HCT116 (cell line): ENCODE measurements around the gene CCDC117. TPM values are rescaled to one million over a fixed set of nuclear protein-coding genes. Genes with fewer than 3 reads are reported as not detected.

Source experiments
- ATAC-seq: fragments of 200-7000 bp; cut with Tn5 transposase; 2 replicates; pipeline ENCODE4 v1.9.1; 2020; ENCODE audit warnings: mild to moderate bottlenecking, moderate library complexity
- BruUV-seq: library from RNA; stranded (reverse); fragments of 400-500 nt; replicated peaks from 2 replicates; lab custom pipeline; 2021; lab: Mats Ljungman, UMichigan
- CTCF ChIA-PET: fragments of 300-600 bp; sonication (Branson Sonifier 250); formaldehyde crosslinking; loops from one replicate; lab custom pipeline; 2021; ENCODE audit warnings: antibody characterized with exemption; lab: Charles Lee
- POLR2A ChIA-PET: fragments of 300-600, 350-600 bp; sonication (Branson Sonifier 250); formaldehyde crosslinking; loops from one replicate; lab custom pipeline; 2021; ENCODE audit warnings: antibody characterized with exemption; lab: Charles Lee
- RAD21 ChIA-PET, 2 experiments: fragments of 300-600 bp; sonication (Branson Sonifier 250); formaldehyde crosslinking; loops; one replicate each; lab custom pipeline; 2023; ENCODE audit warnings: low total read pairs in 2 of 2; ENCODE audit not compliant: uncharacterized antibody in 2 of 2, unreplicated experiment in 2 of 2, low non-redundant PET in 1 of 2; lab: Charles Lee
- DNase-seq: peaks from one replicate; pipeline ENCODE4 v3.0.0-alpha.2; 2010; ENCODE audit warnings: low read depth, low spot score
- H2AFZ ChIP-seq: fragments of 200-600 bp; shearing (Covaris generic), sonication (generic); 2 replicates; pipeline ENCODE4 v1.6.1; 2017; ENCODE audit warnings: low read depth, mixed run types, mixed read lengths, antibody characterized with exemption, low read length; ENCODE audit not compliant: poor library complexity, severe bottlenecking
- H3K27ac ChIP-seq: 2 replicates; pipeline ENCODE4 v1.5.1; 2012; ENCODE audit warnings: low read depth, low read length
- H3K27me3 ChIP-seq: fragments of 200-600 bp; sonication (generic); 2 replicates; pipeline ENCODE4 v1.6.1; 2016; ENCODE audit warnings: mixed run types, low read length, mixed read lengths; ENCODE audit not compliant: insufficient read depth
- H3K36me3 ChIP-seq, 2 experiments: fragments of 200-500 bp in 1 of 2; fragments of 200-600 bp in 1 of 2; sonication (Bioruptor generic) in 1 of 2; sonication (generic) in 1 of 2; 2 replicates each; pipeline versions ENCODE4 v1.5.1 to v1.6.1; 2014 to 2016; ENCODE audit warnings: low read length in 2 of 2, inconsistent platforms in 1 of 2, mixed read lengths in 1 of 2, mixed run types in 1 of 2; ENCODE audit not compliant: insufficient read depth in 2 of 2, control insufficient read depth in 1 of 2
- H3K4me1 ChIP-seq, 2 experiments: fragments of 200-600 bp in 1 of 2; sonication (generic) in 1 of 2; 2 replicates each; pipeline versions ENCODE4 v1.5.1 to v1.6.1; 2012 to 2017; ENCODE audit warnings: low read length in 2 of 2, inconsistent platforms in 1 of 2, mild to moderate bottlenecking in 1 of 2, mixed read lengths in 1 of 2, mixed run types in 1 of 2, moderate library complexity in 1 of 2; ENCODE audit not compliant: insufficient read depth in 2 of 2, control insufficient read depth in 1 of 2
- H3K4me2 ChIP-seq: fragments of 200-600 bp; sonication (generic); 2 replicates; pipeline ENCODE4 v1.6.1; 2017; ENCODE audit warnings: mixed run types, low read length, mixed read lengths
- H3K4me3 ChIP-seq, 2 experiments: fragments of 200-600 bp in 1 of 2; sonication (generic) in 1 of 2; replicated peaks in 1 of 2; 2 replicates each; pipeline ENCODE4 v1.5.1; 2011 to 2016; ENCODE audit warnings: low read length in 2 of 2, control low read depth in 1 of 2, low read depth in 1 of 2, mild to moderate bottlenecking in 1 of 2, mixed read lengths in 1 of 2, mixed run types in 1 of 2
- H3K79me2 ChIP-seq: fragments of 200-600 bp; sonication (generic); 2 replicates; pipeline ENCODE4 v1.6.1; 2017; ENCODE audit warnings: mild to moderate bottlenecking, mixed run types, low read length, moderate library complexity, mixed read lengths; ENCODE audit not compliant: insufficient read depth
- H3K9ac ChIP-seq: fragments of 200-600 bp; sonication (generic); 2 replicates; pipeline ENCODE4 v1.6.1; 2016; ENCODE audit warnings: low read length, mixed read lengths
- H3K9me2 ChIP-seq: fragments of 200-600 bp; sonication (generic), shearing (Covaris generic); 2 replicates; pipeline ENCODE4 v1.6.1; 2017; ENCODE audit warnings: mixed run types, mild to moderate bottlenecking, moderate library complexity; ENCODE audit not compliant: insufficient read depth
- H3K9me3 ChIP-seq, 2 experiments: fragments of 200-500 bp in 1 of 2; fragments of 200-600 bp in 1 of 2; sonication (Bioruptor generic) in 1 of 2; sonication (generic) in 1 of 2; 2 replicates each; pipeline ENCODE4 v1.6.1; 2014 to 2017; ENCODE audit warnings: low read length in 2 of 2, mixed read lengths in 2 of 2, inconsistent platforms in 1 of 2, low read depth in 1 of 2, mild to moderate bottlenecking in 1 of 2, mixed run types in 1 of 2, moderate library complexity in 1 of 2; ENCODE audit not compliant: control insufficient read depth in 1 of 2, insufficient read depth in 1 of 2
- H4K20me1 ChIP-seq: fragments of 200-600 bp; sonication (generic), shearing (Covaris generic); 2 replicates; pipeline ENCODE4 v1.6.1; 2017; ENCODE audit warnings: mixed run types, mild to moderate bottlenecking, moderate library complexity; ENCODE audit not compliant: insufficient read depth
- EZH2phosphoT487 ChIP-seq: fragments of 200-600 bp; IDR thresholded peaks from 2 replicates; pipeline ENCODE4 v1.6.1; 2018; ENCODE audit warnings: antibody characterized with exemption, borderline replicate concordance
- POLR2AphosphoS5 ChIP-seq: IDR thresholded peaks from 2 replicates; pipeline ENCODE4 v1.6.1; 2011; ENCODE audit warnings: mild to moderate bottlenecking, low read depth, low read length, moderate library complexity
- SIN3A ChIP-seq: IDR thresholded peaks from 2 replicates; pipeline ENCODE4 v1.6.1; 2012; ENCODE audit warnings: low read depth
- SP1 ChIP-seq: IDR thresholded peaks from 2 replicates; pipeline ENCODE4 v1.6.1; 2012; ENCODE audit warnings: low read depth
- intact Hi-C: fragments of 100-400 bp; cut with micrococcal nuclease; formaldehyde crosslinking; loops from 2 replicates; pipeline ENCODE4 v1.10.0; 2022
- total RNA-seq: library from RNA; stranded (reverse); gene quantifications from one replicate; pipeline ENCODE4 v1.2.1, GENCODE V29; 2021; ENCODE audit not compliant: unreplicated experiment
- TF ChIP-seq, protein P1 (sequence below): IDR thresholded peaks from 2 replicates; pipeline ENCODE4 v1.6.1; 2012
- TF ChIP-seq, protein P2 (sequence below), 3 experiments: fragments of 200-600 bp in 1 of 3; sonication (generic) in 1 of 3; IDR thresholded peaks in 2 of 3; conservative IDR thresholded peaks in 1 of 3; 2 replicates each; pipeline ENCODE4 v1.5.1; 2012 to 2017; ENCODE audit warnings: low read depth in 2 of 3, low read length in 2 of 3, antibody characterized with exemption in 1 of 3, borderline replicate concordance in 1 of 3, control low read depth in 1 of 3, mild to moderate bottlenecking in 1 of 3, mixed read lengths in 1 of 3, mixed run types in 1 of 3, moderate library complexity in 1 of 3; ENCODE audit not compliant: insufficient read depth in 1 of 3

Gene CCDC117
- total RNA-seq, 1 experiment from 2014 or later = 22.1 TPM

DNA sequence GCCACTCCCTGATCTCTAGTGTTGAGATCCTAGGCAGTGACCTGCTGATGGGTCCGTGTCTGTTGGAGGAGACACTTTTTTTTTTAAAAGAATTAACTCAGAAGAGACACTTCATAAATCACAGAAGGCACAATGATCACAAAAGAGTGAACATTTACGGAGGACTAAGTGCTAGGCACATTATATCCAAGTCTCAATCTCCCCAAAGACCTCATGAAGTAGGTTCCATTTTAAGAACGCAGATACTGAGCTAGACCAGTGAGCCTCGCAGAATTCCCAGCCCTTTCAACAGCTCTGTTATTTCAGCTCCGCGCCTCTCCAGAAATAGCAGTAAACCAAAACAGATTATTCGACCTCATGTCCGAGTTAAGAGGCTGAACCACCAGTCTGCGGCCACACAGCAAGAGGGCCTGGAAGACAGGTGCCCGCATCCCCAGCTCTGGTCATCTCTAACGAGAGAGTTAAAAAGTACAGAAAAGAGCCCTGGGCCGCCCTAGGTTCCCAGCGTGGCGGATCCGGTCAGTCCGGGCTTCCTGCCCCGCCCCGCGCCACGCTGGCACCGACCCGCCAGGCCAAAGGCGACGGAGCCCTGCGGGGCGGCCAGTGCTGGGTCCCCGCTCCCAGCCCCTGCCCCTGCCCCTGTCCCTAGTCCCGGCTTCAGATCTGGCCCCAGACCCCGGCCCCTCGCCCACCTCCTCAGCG lies 27.3 kb downstream of the CCDC117 start:
- TF ChIP-seq SIN3A (0 out of 2 replicates have a peak, but pooled peaks have one; percentile 7), EZH2phosphoT487 (no peak), POLR2AphosphoS5 (0 out of 2 replicates have a peak, but pooled peaks have one; percentile 18), SP1 (no peak)
- TF ChIP-seq, protein P1, sequence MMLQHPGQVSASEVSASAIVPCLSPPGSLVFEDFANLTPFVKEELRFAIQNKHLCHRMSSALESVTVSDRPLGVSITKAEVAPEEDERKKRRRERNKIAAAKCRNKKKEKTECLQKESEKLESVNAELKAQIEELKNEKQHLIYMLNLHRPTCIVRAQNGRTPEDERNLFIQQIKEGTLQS = no peak
- TF ChIP-seq, protein P2, sequence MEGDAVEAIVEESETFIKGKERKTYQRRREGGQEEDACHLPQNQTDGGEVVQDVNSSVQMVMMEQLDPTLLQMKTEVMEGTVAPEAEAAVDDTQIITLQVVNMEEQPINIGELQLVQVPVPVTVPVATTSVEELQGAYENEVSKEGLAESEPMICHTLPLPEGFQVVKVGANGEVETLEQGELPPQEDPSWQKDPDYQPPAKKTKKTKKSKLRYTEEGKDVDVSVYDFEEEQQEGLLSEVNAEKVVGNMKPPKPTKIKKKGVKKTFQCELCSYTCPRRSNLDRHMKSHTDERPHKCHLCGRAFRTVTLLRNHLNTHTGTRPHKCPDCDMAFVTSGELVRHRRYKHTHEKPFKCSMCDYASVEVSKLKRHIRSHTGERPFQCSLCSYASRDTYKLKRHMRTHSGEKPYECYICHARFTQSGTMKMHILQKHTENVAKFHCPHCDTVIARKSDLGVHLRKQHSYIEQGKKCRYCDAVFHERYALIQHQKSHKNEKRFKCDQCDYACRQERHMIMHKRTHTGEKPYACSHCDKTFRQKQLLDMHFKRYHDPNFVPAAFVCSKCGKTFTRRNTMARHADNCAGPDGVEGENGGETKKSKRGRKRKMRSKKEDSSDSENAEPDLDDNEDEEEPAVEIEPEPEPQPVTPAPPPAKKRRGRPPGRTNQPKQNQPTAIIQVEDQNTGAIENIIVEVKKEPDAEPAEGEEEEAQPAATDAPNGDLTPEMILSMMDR (IDR thresholded peaks at IDR 0.05 in 2 of 3, conservative IDR thresholded peaks at IDR 0.05 in 1 of 3; ENCODE audit: borderline replicate concordance in 1 of 3, insufficient read depth in 1 of 3, low read depth in 2 of 3, low read length in 2 of 3) = no peak
- Histone ChIP-seq H3K9me2 (no peaks in the 10 kb centered on the region), H3K4me2 (peak overlapping the region; percentile 83), H2AFZ (no peak overlapping the region), H3K4me1 (peaks cover 7 to 20% of the 10 kb centered on the region in 2 experiments), H3K9ac (peak overlapping the region; percentile 94), H3K36me3 (peaks cover 21 to 32% of the 10 kb centered on the region in 2 experiments), H3K9me3 (no peaks in the 10 kb centered on the region), H3K27ac (peak overlapping the region; percentile 82), H3K4me3 (peak overlapping the region; percentile 91 to 95), H3K79me2 (peaks cover 70% of the 10 kb centered on the region), H4K20me1 (peaks cover 7% of the 10 kb centered on the region; the same call in 1 of the 2 replicates), H3K27me3 (no peaks in the 10 kb centered on the region)
- CTCF ChIA-PET = interaction anchor here (4.1 kb wide), 1 partner anchor 241 kb away, joined by 14 read pairs; no protein-coding TSS in a partner anchor
- ATAC-seq (peak; percentile 73), DNase-seq (no peak)
- intact Hi-C loops = loop anchor here (5.0 kb wide), 1 partner anchor 353 kb away; no protein-coding TSS in a partner anchor
- POLR2A ChIA-PET = interaction anchor here (0.9 to 2.7 kb wide), 15 partner anchors 9 to 240 kb away, joined by 3 to 11 read pairs (median 5); no protein-coding TSS in a partner anchor
- TSS peak; percentile 54 for BruUV-seq
- RAD21 ChIA-PET = no interaction called here
